ENCODE measurements around the gene CNTNAP2.

CNTNAP2 gene

DNA sequence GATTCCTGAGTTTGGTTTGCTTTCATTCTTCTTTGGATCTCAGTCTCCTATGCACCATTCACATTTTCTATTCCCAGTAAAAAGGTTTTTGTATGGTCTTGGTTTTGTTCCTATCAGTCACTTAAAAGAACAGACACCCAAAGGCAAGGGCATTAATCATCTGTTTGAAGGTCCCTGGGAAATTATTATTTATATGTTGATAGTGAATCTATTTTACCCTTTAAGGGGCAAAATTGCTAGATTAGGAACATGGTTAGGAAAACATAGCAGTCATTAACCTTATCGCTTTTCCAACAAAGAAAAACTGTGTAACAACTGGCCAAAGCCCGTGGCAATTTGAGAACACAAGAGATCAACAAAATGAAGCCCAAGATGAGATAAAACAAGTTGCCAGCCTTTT, 1327.3 kb downstream of the CNTNAP2 start:
- no peak overlapping the region for H3K4me2 ChIP-seq (ENCODE audit: insufficient read depth, low read length)
- H3K27me3 ChIP-seq (ENCODE audit: insufficient read depth, low read length, poor library complexity) = no peaks in the 10 kb centered on the region
- no peaks in the 10 kb centered on the region for H4K20me1 ChIP-seq (ENCODE audit: insufficient read depth, low read length)
- DNase-seq (no peak), ATAC-seq (ENCODE audit: insufficient read depth, low read depth) (no peak)
- H3K9me3 ChIP-seq (ENCODE audit: insufficient read depth, low read length, severe bottlenecking) = no peaks in the 10 kb centered on the region
- no peaks in the 10 kb centered on the region for H3K36me3 ChIP-seq (ENCODE audit: insufficient read depth, low read length)
- no peaks in the 10 kb centered on the region for H3K4me1 ChIP-seq (ENCODE audit: insufficient read depth, low read length)
- TF ChIP-seq CTCF (IDR thresholded peaks at IDR 0.05; ENCODE audit: borderline replicate concordance, extremely low read depth, low read length, poor library complexity, severe bottlenecking) (no peak), EZH2 (IDR thresholded peaks at IDR 0.05; ENCODE audit: borderline replicate concordance, low read depth, low read length, severe bottlenecking) (no peak)
- no peak overlapping the region for H3K4me3 ChIP-seq (ENCODE audit: low read depth in 1 of 2, low read length in 2 of 2)
- H2AFZ ChIP-seq (ENCODE audit: low read depth, low read length) = no peak overlapping the region
- H3K27ac ChIP-seq (ENCODE audit: low read length) = no peak overlapping the region
- no peak overlapping the region for H3K9ac ChIP-seq (ENCODE audit: low read depth, low read length)
- H3K79me2 ChIP-seq (ENCODE audit: insufficient read depth, low read length) = no peaks in the 10 kb centered on the region

DNA sequence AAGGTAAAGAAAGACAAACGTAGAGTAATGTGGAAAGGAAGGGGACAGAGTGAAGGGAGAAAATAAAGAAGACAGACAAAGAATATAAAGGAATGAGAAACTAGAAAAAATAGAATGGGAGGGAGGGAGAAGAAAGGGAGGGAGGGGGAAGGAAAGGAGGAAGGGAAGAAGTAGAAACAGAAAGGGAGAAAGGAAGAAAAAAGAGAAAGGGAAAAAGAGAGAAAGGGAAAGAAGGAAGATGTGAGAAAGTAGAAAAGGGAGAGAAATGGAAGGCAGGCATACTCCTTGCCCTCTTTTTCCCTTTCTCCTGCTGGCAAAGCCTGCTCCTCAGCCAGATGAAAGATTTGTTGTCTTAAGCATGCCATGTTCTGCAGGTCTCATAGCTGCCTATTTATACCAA, 1336.2 kb downstream of the CNTNAP2 start:
- no peaks in the 10 kb centered on the region for H3K79me2 ChIP-seq (ENCODE audit: insufficient read depth, low read length)
- H3K4me1 ChIP-seq (ENCODE audit: insufficient read depth, low read length) = no peaks in the 10 kb centered on the region
- ATAC-seq (ENCODE audit: insufficient read depth, low read depth) (no peak), DNase-seq (no peak)
- no peaks in the 10 kb centered on the region for H3K9me3 ChIP-seq (ENCODE audit: insufficient read depth, low read length, severe bottlenecking)
- H3K4me2 ChIP-seq (ENCODE audit: insufficient read depth, low read length) = no peak overlapping the region
- no peak overlapping the region for H3K9ac ChIP-seq (ENCODE audit: low read depth, low read length)
- no peak overlapping the region for H3K4me3 ChIP-seq (ENCODE audit: low read depth in 1 of 2, low read length in 2 of 2)
- no peak overlapping the region for H2AFZ ChIP-seq (ENCODE audit: low read depth, low read length)
- no peak overlapping the region for H3K27ac ChIP-seq (ENCODE audit: low read length)
- H3K36me3 ChIP-seq (ENCODE audit: insufficient read depth, low read length) = no peaks in the 10 kb centered on the region
- no peaks in the 10 kb centered on the region for H4K20me1 ChIP-seq (ENCODE audit: insufficient read depth, low read length)
- TF ChIP-seq EZH2 (IDR thresholded peaks at IDR 0.05; ENCODE audit: borderline replicate concordance, low read depth, low read length, severe bottlenecking) (no peak), CTCF (IDR thresholded peaks at IDR 0.05; ENCODE audit: borderline replicate concordance, extremely low read depth, low read length, poor library complexity, severe bottlenecking) (no peak)
- no peaks in the 10 kb centered on the region for H3K27me3 ChIP-seq (ENCODE audit: insufficient read depth, low read length, poor library complexity)

DNA sequence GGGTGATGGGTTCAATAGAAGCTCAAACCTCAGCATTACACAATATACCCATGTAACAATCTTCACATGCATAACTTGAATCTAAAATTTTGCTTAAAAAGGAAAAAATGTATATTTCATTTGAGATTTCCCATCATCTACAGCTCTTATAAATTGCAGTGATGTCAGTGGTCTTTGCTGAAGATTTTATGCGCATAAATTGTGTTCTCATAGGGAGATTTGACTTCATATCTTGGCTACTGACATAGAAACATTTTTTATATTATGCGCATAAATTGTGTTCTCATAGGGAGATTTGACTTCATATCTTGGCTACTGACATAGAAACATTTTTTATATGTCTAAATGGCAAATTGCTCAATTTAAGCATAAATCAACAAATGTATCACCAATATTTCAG, 1348.6 kb downstream of the CNTNAP2 start:
- Histone ChIP-seq H3K9me3 (ENCODE audit: insufficient read depth, low read length, severe bottlenecking) (no peaks in the 10 kb centered on the region), H2AFZ (ENCODE audit: low read depth, low read length) (no peak overlapping the region), H3K27me3 (ENCODE audit: insufficient read depth, low read length, poor library complexity) (no peaks in the 10 kb centered on the region), H3K4me2 (ENCODE audit: insufficient read depth, low read length) (no peak overlapping the region), H3K4me1 (ENCODE audit: insufficient read depth, low read length) (no peaks in the 10 kb centered on the region), H3K27ac (ENCODE audit: low read length) (no peak overlapping the region), H3K79me2 (ENCODE audit: insufficient read depth, low read length) (no peaks in the 10 kb centered on the region), H4K20me1 (ENCODE audit: insufficient read depth, low read length) (no peaks in the 10 kb centered on the region), H3K4me3 (ENCODE audit: low read depth in 1 of 2, low read length in 2 of 2) (no peak overlapping the region), H3K9ac (ENCODE audit: low read depth, low read length) (no peak overlapping the region), H3K36me3 (ENCODE audit: insufficient read depth, low read length) (no peaks in the 10 kb centered on the region)
- no peak for TF ChIP-seq CTCF (IDR thresholded peaks at IDR 0.05; ENCODE audit: borderline replicate concordance, extremely low read depth, low read length, poor library complexity, severe bottlenecking)
- TF ChIP-seq EZH2 (IDR thresholded peaks at IDR 0.05; ENCODE audit: borderline replicate concordance, low read depth, low read length, severe bottlenecking) = no peak
- DNase-seq (no peak), ATAC-seq (ENCODE audit: insufficient read depth, low read depth) (no peak)

DNA sequence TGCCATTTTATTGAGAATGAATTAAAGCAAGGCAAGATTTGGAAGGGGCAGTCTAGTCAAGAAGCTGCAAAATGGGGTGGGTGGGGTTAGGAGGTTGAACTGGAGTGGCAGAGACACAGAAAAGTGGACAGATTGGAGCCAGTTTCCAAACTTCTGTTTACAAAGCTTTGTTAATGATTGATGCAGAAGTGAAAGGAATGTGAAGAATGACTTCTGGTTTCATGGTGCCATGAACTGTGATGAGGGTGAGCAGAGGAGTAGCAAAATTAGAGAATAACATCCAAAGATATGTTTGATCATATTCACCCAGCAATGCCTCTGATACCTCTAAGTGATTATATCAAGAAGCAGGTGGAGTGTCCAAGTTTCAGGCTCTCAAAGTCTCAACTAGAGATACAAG, 1356.0 kb downstream of the CNTNAP2 start:
- no peaks in the 10 kb centered on the region for H3K27me3 ChIP-seq (ENCODE audit: insufficient read depth, low read length, poor library complexity)
- no peak overlapping the region for H3K27ac ChIP-seq (ENCODE audit: low read length)
- H3K9me3 ChIP-seq (ENCODE audit: insufficient read depth, low read length, severe bottlenecking) = no peaks in the 10 kb centered on the region
- H3K36me3 ChIP-seq (ENCODE audit: insufficient read depth, low read length) = no peaks in the 10 kb centered on the region
- TF ChIP-seq CTCF (IDR thresholded peaks at IDR 0.05; ENCODE audit: borderline replicate concordance, extremely low read depth, low read length, poor library complexity, severe bottlenecking) = no peak
- TF ChIP-seq EZH2 (IDR thresholded peaks at IDR 0.05; ENCODE audit: borderline replicate concordance, low read depth, low read length, severe bottlenecking) = no peak
- no peaks in the 10 kb centered on the region for H3K4me1 ChIP-seq (ENCODE audit: insufficient read depth, low read length)
- H4K20me1 ChIP-seq (ENCODE audit: insufficient read depth, low read length) = no peaks in the 10 kb centered on the region
- no peaks in the 10 kb centered on the region for H3K79me2 ChIP-seq (ENCODE audit: insufficient read depth, low read length)
- no peak overlapping the region for H3K4me2 ChIP-seq (ENCODE audit: insufficient read depth, low read length)
- no peak for ATAC-seq (ENCODE audit: insufficient read depth, low read depth)
- H2AFZ ChIP-seq (ENCODE audit: low read depth, low read length) = no peak overlapping the region
- no peak overlapping the region for H3K9ac ChIP-seq (ENCODE audit: low read depth, low read length)
- DNase-seq = no peak
- H3K4me3 ChIP-seq (ENCODE audit: low read depth in 1 of 2, low read length in 2 of 2) = no peak overlapping the region
